H9 (cell line): ENCODE measurements around the gene SPTLC3. TPM values are rescaled to one million over a fixed set of nuclear protein-coding genes. Genes with fewer than 3 reads are reported as not detected.

Source experiments
- DNase-seq: peaks from one replicate; pipeline ENCODE4 v3.0.0-alpha.2; 2017
- H2AFZ ChIP-seq: one replicate; pipeline ENCODE4 v1.6.1; 2013; ENCODE audit warnings: mild to moderate bottlenecking, low read length, control low read depth, moderate library complexity
- H2AK5ac ChIP-seq: 2 replicates; pipeline ENCODE4 v1.6.1; 2013; ENCODE audit warnings: low read length, control low read depth, mixed read lengths; ENCODE audit not compliant: insufficient read length
- H2BK120ac ChIP-seq: one replicate; pipeline ENCODE4 v1.6.1; 2013; ENCODE audit warnings: low read depth, mild to moderate bottlenecking, low read length, control low read depth, inconsistent platforms; ENCODE audit not compliant: poor library complexity, severe bottlenecking
- H2BK12ac ChIP-seq: 2 replicates; pipeline ENCODE4 v1.6.1; 2013; ENCODE audit warnings: low read length, control low read depth, mixed read lengths, low read depth; ENCODE audit not compliant: insufficient read length
- H2BK15ac ChIP-seq: 2 replicates; pipeline ENCODE4 v1.6.1; 2013; ENCODE audit warnings: low read depth, low read length, control low read depth
- H2BK20ac ChIP-seq: one replicate; pipeline ENCODE4 v1.6.1; 2013; ENCODE audit warnings: low read depth, mild to moderate bottlenecking, low read length, control low read depth, inconsistent platforms; ENCODE audit not compliant: poor library complexity, severe bottlenecking
- H2BK5ac ChIP-seq: 2 replicates; pipeline ENCODE4 v1.6.1; 2013; ENCODE audit warnings: low read length, control low read depth, mixed read lengths; ENCODE audit not compliant: insufficient read length
- H3K14ac ChIP-seq: 2 replicates; pipeline ENCODE4 v1.6.1; 2013; ENCODE audit warnings: low read length, control low read depth; ENCODE audit not compliant: insufficient read depth
- H3K18ac ChIP-seq: 2 replicates; pipeline ENCODE4 v1.6.1; 2013; ENCODE audit warnings: low read depth, mild to moderate bottlenecking, mixed read lengths, low read length, control low read depth; ENCODE audit not compliant: insufficient read length
- H3K23ac ChIP-seq: 2 replicates; pipeline ENCODE4 v1.6.1; 2013; ENCODE audit warnings: low read length, control low read depth, mixed read lengths, low read depth; ENCODE audit not compliant: insufficient read length
- H3K23me2 ChIP-seq: 2 replicates; pipeline ENCODE4 v1.6.1; 2013; ENCODE audit warnings: low read depth, mild to moderate bottlenecking, mixed read lengths, low read length, control low read depth; ENCODE audit not compliant: insufficient read length, poor library complexity, severe bottlenecking
- H3K27ac ChIP-seq: 2 replicates; pipeline ENCODE4 v1.5.1; 2013; ENCODE audit warnings: low read length, control low read depth, mixed read lengths, low read depth; ENCODE audit not compliant: insufficient read length
- H3K27me3 ChIP-seq: 2 replicates; pipeline ENCODE4 v1.6.1; 2013; ENCODE audit warnings: low read length, control low read depth, inconsistent platforms; ENCODE audit not compliant: insufficient read depth
- H3K4ac ChIP-seq: 2 replicates; pipeline ENCODE4 v1.6.1; 2013; ENCODE audit warnings: low read depth, mild to moderate bottlenecking, control low read depth, inconsistent platforms, low read length, moderate library complexity
- H3K4me1 ChIP-seq: 2 replicates; pipeline ENCODE4 v1.6.1; 2013; ENCODE audit warnings: low read length, control low read depth, inconsistent platforms; ENCODE audit not compliant: insufficient read depth
- H3K4me2 ChIP-seq: 2 replicates; pipeline ENCODE4 v1.6.1; 2013; ENCODE audit warnings: low read length, control low read depth, mixed read lengths; ENCODE audit not compliant: insufficient read length, insufficient read depth
- H3K56ac ChIP-seq: 2 replicates; pipeline ENCODE4 v1.6.1; 2013; ENCODE audit warnings: low read depth, mild to moderate bottlenecking, mixed read lengths, low read length, control low read depth; ENCODE audit not compliant: insufficient read length
- H3K79me1 ChIP-seq: 2 replicates; pipeline ENCODE4 v1.6.1; 2013; ENCODE audit warnings: low read depth, mild to moderate bottlenecking, moderate library complexity, low read length, control low read depth, inconsistent platforms; ENCODE audit not compliant: insufficient read depth, poor library complexity, severe bottlenecking
- H3K79me2 ChIP-seq: 2 replicates; pipeline ENCODE4 v1.6.1; 2013; ENCODE audit warnings: low read length, control low read depth, inconsistent platforms; ENCODE audit not compliant: insufficient read depth
- H3K9ac ChIP-seq: 2 replicates; pipeline ENCODE4 v1.6.1; 2013; ENCODE audit warnings: low read length, control low read depth, mixed read lengths; ENCODE audit not compliant: insufficient read length; ENCODE audit errors: extremely low read depth
- H3K9me3 ChIP-seq: one replicate; pipeline ENCODE4 v1.6.1; 2013; ENCODE audit warnings: low read depth, low read length, inconsistent platforms; ENCODE audit not compliant: control insufficient read depth
- H3T11ph ChIP-seq: one replicate; pipeline ENCODE4 v1.6.1; 2013; ENCODE audit warnings: mild to moderate bottlenecking, low read length, control low read depth, inconsistent platforms
- H4K20me1 ChIP-seq: one replicate; pipeline ENCODE4 v1.6.1; 2013; ENCODE audit not compliant: control insufficient read depth, insufficient read length, insufficient read depth
- H4K5ac ChIP-seq: 2 replicates; pipeline ENCODE4 v1.6.1; 2013; ENCODE audit warnings: low read depth, mild to moderate bottlenecking, mixed read lengths, low read length, control low read depth; ENCODE audit not compliant: insufficient read length
- H4K8ac ChIP-seq: replicated peaks from 2 replicates; pipeline ENCODE4 v1.6.1; 2013; ENCODE audit warnings: low read length, control low read depth, mixed read lengths, low read depth; ENCODE audit not compliant: insufficient read length
- H4K91ac ChIP-seq: 2 replicates; pipeline ENCODE4 v1.6.1; 2013; ENCODE audit warnings: low read depth, mild to moderate bottlenecking, moderate library complexity, mixed read lengths, low read length, control low read depth; ENCODE audit not compliant: insufficient read length
- H3K27ac Mint-ChIP-seq, 3 experiments: 2 replicates in 2 of 3; 3 replicates in 1 of 3; pipeline ENCODE4 v1.8.0; 2020 to 2021; ENCODE audit warnings: mixed read lengths in 3 of 3, mild to moderate bottlenecking in 1 of 3, moderate library complexity in 1 of 3
- H3K27me3 Mint-ChIP-seq: 2 replicates; pipeline ENCODE4 v1.8.0; 2021; ENCODE audit warnings: low read depth, mild to moderate bottlenecking, moderate library complexity, mixed read lengths
- H3K36me3 Mint-ChIP-seq, 3 experiments: 2 replicates in 2 of 3; 3 replicates in 1 of 3; pipeline ENCODE4 v1.8.0; 2020 to 2021; ENCODE audit warnings: low read depth in 3 of 3, mixed read lengths in 3 of 3; ENCODE audit not compliant: insufficient read depth in 1 of 3
- H3K4me1 Mint-ChIP-seq, 2 experiments: 2 replicates each; pipeline ENCODE4 v1.8.0; 2020; ENCODE audit warnings: mixed read lengths in 2 of 2
- H3K4me3 Mint-ChIP-seq, 2 experiments: 2 replicates in 1 of 2; 3 replicates in 1 of 2; pipeline ENCODE4 v1.8.0; 2020 to 2021; ENCODE audit warnings: mild to moderate bottlenecking in 2 of 2, mixed read lengths in 2 of 2, moderate library complexity in 1 of 2
- H3K9me3 Mint-ChIP-seq, 2 experiments: 2 replicates in 1 of 2; 3 replicates in 1 of 2; pipeline ENCODE4 v1.8.0; 2020; ENCODE audit warnings: mild to moderate bottlenecking in 2 of 2, mixed read lengths in 2 of 2, moderate library complexity in 1 of 2
- CTCF ChIP-seq: fragments of 200-600 bp; sonication (generic); conservative IDR thresholded peaks from 3 replicates; pipeline ENCODE4 v1.8.0; 2021; ENCODE audit warnings: antibody characterized with exemption, mild to moderate bottlenecking
- WGBS: extraction: QIAGEN DNeasy Blood & Tissue Kit; methylation state at CpG from one replicate; pipeline ENCODE4 v1.1.7; 2013; ENCODE audit warnings: missing lambda C conversion rate, low lambda C conversion rate, mixed read lengths; ENCODE audit not compliant: insufficient read length; ENCODE audit errors: extremely low coverage; 5-methylcytosine and 5-hydroxymethylcytosine counted together
- total RNA-seq: library from RNA; stranded (reverse); gene quantifications from 2 replicates; pipeline ENCODE4 v1.2.1, GENCODE V29; 2021

Gene SPTLC3
- total RNA-seq, 1 experiment from 2014 or later, result 0.68 TPM

- no peak overlapping the region for H4K8ac ChIP-seq
- Mint-ChIP-seq H3K36me3 (no peaks in the 10 kb centered on the region), H3K4me1 (no peaks in the 10 kb centered on the region), H3K27me3 (peaks cover 2% of the 10 kb centered on the region; the same call in 1 of the 2 replicates), H3K4me3 (no peak overlapping the region), H3K27ac (no peak overlapping the region), H3K9me3 (no peaks in the 10 kb centered on the region)
- no peak overlapping the region for H2AK5ac ChIP-seq
- no peaks in the 10 kb centered on the region; the same call in 1 of the 2 replicates for H3K27me3 ChIP-seq
- H3K79me1 ChIP-seq, result no peaks in the 10 kb centered on the region
- no peaks in the 10 kb centered on the region for H3K79me2 ChIP-seq
- no peak overlapping the region for H4K5ac ChIP-seq
- no peak overlapping the region for H4K91ac ChIP-seq
- no peak for TF ChIP-seq CTCF
- no peak overlapping the region for H2AFZ ChIP-seq
- H2BK12ac ChIP-seq, result no peak overlapping the region
- H3K23me2 ChIP-seq, result no peaks in the 10 kb centered on the region
- H3K14ac ChIP-seq, result no peak overlapping the region
- no peak overlapping the region for H2BK120ac ChIP-seq
- no CpG with 5 or more reads among the region's 2 CpGs for WGBS
- no peak overlapping the region for H3K56ac ChIP-seq
- H3K23ac ChIP-seq, result no peak overlapping the region
- H2BK5ac ChIP-seq, result no peak overlapping the region
- H3K4me1 ChIP-seq, result no peaks in the 10 kb centered on the region
- H3K9ac ChIP-seq, result no peak overlapping the region
- no peak overlapping the region for H3K18ac ChIP-seq
- DNase-seq, result no peak
- H2BK20ac ChIP-seq, result no peak overlapping the region
- no peak overlapping the region for H3K27ac ChIP-seq
- no peaks in the 10 kb centered on the region for H4K20me1 ChIP-seq
- no peak overlapping the region for H3K4ac ChIP-seq
- H3K9me3 ChIP-seq, result no peaks in the 10 kb centered on the region
- H3T11ph ChIP-seq, result no peak overlapping the region
- H2BK15ac ChIP-seq, result no peak overlapping the region
- H3K4me2 ChIP-seq, result no peak overlapping the region
Measured at GRCh38 chr20:12982098-12982497, 26.7 kb upstream of the SPTLC3 start.
